HG03108 (cell line): Measurements from ENCODE around the gene ARHGEF4.

Experiments used
- ATAC-seq: cut with Tn5 transposase; IDR thresholded peaks from one replicate; pipeline ENCODE4 v1.9.1; 2021; ENCODE audit warnings: moderate library complexity; ENCODE audit not compliant: unreplicated experiment

Gene ARHGEF4

GRCh38 chr2:131005216-131005935 is 168.7 kb downstream of the ARHGEF4 start:
- no peak for ATAC-seq

GRCh38 chr2:131006561-131006960 is 169.8 kb downstream of the ARHGEF4 start:
- ATAC-seq, result no peak

GRCh38 chr2:131008967-131009366 is 172.3 kb downstream of the ARHGEF4 start:
- ATAC-seq, result no peak

GRCh38 chr2:131009713-131010475 is 173.2 kb downstream of the ARHGEF4 start:
- ATAC-seq, result no peak

GRCh38 chr2:131010566-131010965 is 173.9 kb downstream of the ARHGEF4 start:
- no peak for ATAC-seq

- ATAC-seq, result no peak
Observed at GRCh38 chr2:131011486-131011885, 174.8 kb downstream of the ARHGEF4 start.

GRCh38 chr2:131014141-131014540 is 177.4 kb downstream of the ARHGEF4 start:
- ATAC-seq, result no peak

- no peak for ATAC-seq
Observed at GRCh38 chr2:131015764-131016163, 179.1 kb downstream of the ARHGEF4 start.

GRCh38 chr2:131016826-131017741 is 180.4 kb downstream of the ARHGEF4 start:
- no peak for ATAC-seq

- ATAC-seq, result no peak
Observed at GRCh38 chr2:131022731-131023130, 186.0 kb downstream of the ARHGEF4 start.

GRCh38 chr2:131023758-131024157 is 187.0 kb downstream of the ARHGEF4 start:
- no peak for ATAC-seq

GRCh38 chr2:131026919-131027318 is 190.2 kb downstream of the ARHGEF4 start:
- no peak for ATAC-seq

GRCh38 chr2:131027566-131028528 is 191.1 kb downstream of the ARHGEF4 start:
- no peak for ATAC-seq

- no peak for ATAC-seq
Observed at GRCh38 chr2:131029812-131030211, 193.1 kb downstream of the ARHGEF4 start.

GRCh38 chr2:131030478-131030971 is 193.8 kb downstream of the ARHGEF4 start:
- ATAC-seq, result no peak

GRCh38 chr2:131031431-131031841 is 194.7 kb downstream of the ARHGEF4 start:
- ATAC-seq, result no peak

- no peak for ATAC-seq
Observed at GRCh38 chr2:131031875-131032274, 195.2 kb downstream of the ARHGEF4 start.

- no peak for ATAC-seq
Observed at GRCh38 chr2:131032393-131032836, 195.7 kb downstream of the ARHGEF4 start.

GRCh38 chr2:131033786-131034121 is 197.0 kb downstream of the ARHGEF4 start:
- no peak for ATAC-seq
